BE2C (cell line): ENCODE measurements around the gene TXNDC5.

ENCODE experiments used
- DNase-seq: peaks from one replicate; pipeline ENCODE4 v3.0.0-alpha.2; 2020
- H3K27me3 ChIP-seq: fragments of 250-450 bp; sonication (Bioruptor Pico); 2 replicates; pipeline ENCODE4 v1.5.1; 2020; ENCODE audit warnings: mild to moderate bottlenecking
- H3K36me3 ChIP-seq: fragments of 250-450 bp; sonication (Bioruptor Pico); 2 replicates; pipeline ENCODE4 v1.5.1; 2020; ENCODE audit warnings: mild to moderate bottlenecking
- H3K4me1 ChIP-seq: fragments of 250-450 bp; sonication (Bioruptor Pico); 2 replicates; pipeline ENCODE4 v1.5.1; 2020
- H3K4me3 ChIP-seq: 2 replicates; pipeline ENCODE4 v1.5.1; 2011; ENCODE audit warnings: low read depth, low read length
- H3K9me3 ChIP-seq: fragments of 250-450 bp; sonication (Bioruptor Pico); 2 replicates; pipeline ENCODE4 v1.5.1; 2020
- CTCF ChIP-seq: IDR thresholded peaks from 2 replicates; pipeline ENCODE4 v1.5.1; 2012; ENCODE audit warnings: mild to moderate bottlenecking, low read depth, low read length

The TXNDC5 gene

GRCh38 chr6:7881765-7882500 lies 28.7 kb downstream of the TXNDC5 start:
- Histone ChIP-seq H3K4me1 (no peaks in the 10 kb centered on the region), H3K4me3 (no peak overlapping the region), H3K9me3 (no peaks in the 10 kb centered on the region), H3K36me3 (peaks cover 57% of the 10 kb centered on the region), H3K27me3 (no peaks in the 10 kb centered on the region)
- no peak for TF ChIP-seq CTCF
- no peak for DNase-seq

GRCh38 chr6:7880718-7881107 lies 29.9 kb downstream of the TXNDC5 start:
- Histone ChIP-seq H3K4me3 (no peak overlapping the region), H3K9me3 (no peaks in the 10 kb centered on the region), H3K4me1 (no peaks in the 10 kb centered on the region), H3K27me3 (no peaks in the 10 kb centered on the region), H3K36me3 (peaks cover 45% of the 10 kb centered on the region)
- TF ChIP-seq CTCF: no peak
- no peak for DNase-seq

- H3K36me3 ChIP-seq: peaks cover 42% of the 10 kb centered on the region
These were observed 30.4 kb downstream of the TXNDC5 start for GRCh38 chr6:7879980-7880717.

GRCh38 chr6:7879579-7879978 lies 31.0 kb downstream of the TXNDC5 start:
- TF ChIP-seq CTCF: no peak
- H3K4me3 ChIP-seq: no peak overlapping the region
- H3K36me3 ChIP-seq: peaks cover 37% of the 10 kb centered on the region
- DNase-seq: no peak
- H3K9me3 ChIP-seq: no peaks in the 10 kb centered on the region
- H3K27me3 ChIP-seq: no peaks in the 10 kb centered on the region
- H3K4me1 ChIP-seq: no peaks in the 10 kb centered on the region

More at GRCh38 chr6:7879980-7880717, 30.4 kb downstream of the TXNDC5 start:
- Histone ChIP-seq H3K27me3 (no peaks in the 10 kb centered on the region), H3K9me3 (no peaks in the 10 kb centered on the region), H3K4me3 (no peak overlapping the region), H3K4me1 (no peaks in the 10 kb centered on the region)
- TF ChIP-seq CTCF: no peak
- no peak for DNase-seq

GRCh38 chr6:7879043-7879442 lies 31.5 kb downstream of the TXNDC5 start:
- H3K27me3 ChIP-seq: no peaks in the 10 kb centered on the region
- no peak overlapping the region for H3K4me3 ChIP-seq
- no peaks in the 10 kb centered on the region for H3K9me3 ChIP-seq
- H3K4me1 ChIP-seq: no peaks in the 10 kb centered on the region
- peaks cover 31% of the 10 kb centered on the region for H3K36me3 ChIP-seq
- no peak for DNase-seq
- no peak for TF ChIP-seq CTCF

GRCh38 chr6:7878401-7878964 lies 32.1 kb downstream of the TXNDC5 start:
- peaks cover 26% of the 10 kb centered on the region for H3K36me3 ChIP-seq
- no peaks in the 10 kb centered on the region for H3K4me1 ChIP-seq
- TF ChIP-seq CTCF: no peak
- H3K27me3 ChIP-seq: no peaks in the 10 kb centered on the region
- no peak overlapping the region for H3K4me3 ChIP-seq
- no peak for DNase-seq
- H3K9me3 ChIP-seq: no peaks in the 10 kb centered on the region
